Measurements from ENCODE around the gene SLCO1B1. TPM values are rescaled to one million over a fixed set of nuclear protein-coding genes. Genes with fewer than 3 reads are reported as not detected.

SLCO1B1 gene, protein sequence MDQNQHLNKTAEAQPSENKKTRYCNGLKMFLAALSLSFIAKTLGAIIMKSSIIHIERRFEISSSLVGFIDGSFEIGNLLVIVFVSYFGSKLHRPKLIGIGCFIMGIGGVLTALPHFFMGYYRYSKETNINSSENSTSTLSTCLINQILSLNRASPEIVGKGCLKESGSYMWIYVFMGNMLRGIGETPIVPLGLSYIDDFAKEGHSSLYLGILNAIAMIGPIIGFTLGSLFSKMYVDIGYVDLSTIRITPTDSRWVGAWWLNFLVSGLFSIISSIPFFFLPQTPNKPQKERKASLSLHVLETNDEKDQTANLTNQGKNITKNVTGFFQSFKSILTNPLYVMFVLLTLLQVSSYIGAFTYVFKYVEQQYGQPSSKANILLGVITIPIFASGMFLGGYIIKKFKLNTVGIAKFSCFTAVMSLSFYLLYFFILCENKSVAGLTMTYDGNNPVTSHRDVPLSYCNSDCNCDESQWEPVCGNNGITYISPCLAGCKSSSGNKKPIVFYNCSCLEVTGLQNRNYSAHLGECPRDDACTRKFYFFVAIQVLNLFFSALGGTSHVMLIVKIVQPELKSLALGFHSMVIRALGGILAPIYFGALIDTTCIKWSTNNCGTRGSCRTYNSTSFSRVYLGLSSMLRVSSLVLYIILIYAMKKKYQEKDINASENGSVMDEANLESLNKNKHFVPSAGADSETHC
- total RNA-seq (2022; extraction: Qiagen RNA extraction; ENCODE audit: low read depth), result 0.19 to 0.46 TPM (median 0.29 TPM) in 5 replicates

DNA sequence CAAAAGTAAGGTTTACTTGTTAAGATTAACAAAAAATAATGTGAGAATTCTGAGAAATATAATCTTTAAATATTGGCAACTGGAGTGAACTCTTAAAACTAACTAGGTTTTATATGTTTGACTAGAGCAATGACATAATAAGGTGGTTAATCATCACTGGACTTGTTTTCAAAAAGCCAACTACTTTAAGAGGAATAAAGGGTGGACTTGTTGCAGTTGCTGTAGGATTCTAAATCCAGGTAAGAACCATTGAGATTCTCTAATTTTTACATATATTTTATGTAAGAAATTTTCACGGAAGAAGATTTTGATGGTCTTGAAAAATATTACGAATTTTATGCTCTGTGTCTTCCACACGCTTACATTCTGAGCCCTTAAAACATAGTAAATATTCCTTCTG, at the start of gene SLCO1B1:
Gene SLCO1B1, plus strand, starts transcription at position 197 of the 400 bp plus-strand sequence. CDS start 10,381 bp downstream, outside the sequence.

Other genes starting within 250 kb of the SLCO1B1 start
- gene SLCO1A2, start 203.7 kb downstream of the SLCO1B1 start, total RNA-seq (2022; extraction: Qiagen RNA extraction; ENCODE audit: low read depth), result 0.29 TPM in 1 of 5 replicates, not detected in the others
- gene IAPP, start 241.7 kb downstream of the SLCO1B1 start, total RNA-seq (2022; extraction: Qiagen RNA extraction; ENCODE audit: low read depth), result not detected in 5 replicates

All from A549 treated with GW870086 at 1 μM for 4 hours (cell line).